H54 (cell line): ENCODE results near the gene MUC5B.

ENCODE experiments used
- DNase-seq: peaks from one replicate; pipeline ENCODE4 v3.0.0; 2011; ENCODE audit warnings: low spot score, mixed read lengths; ENCODE audit not compliant: insufficient read length
- FAIRE-seq: peaks from 3 replicates; lab custom pipeline; 2011; peaks lifted over from hg19 to GRCh38; lab: Jason Lieb, UNC
- POLR2A ChIP-seq: IDR thresholded peaks from 2 replicates; pipeline ENCODE4 v1.6.1; 2011; ENCODE audit warnings: low read depth, mild to moderate bottlenecking, low read length

The MUC5B gene

DNA sequence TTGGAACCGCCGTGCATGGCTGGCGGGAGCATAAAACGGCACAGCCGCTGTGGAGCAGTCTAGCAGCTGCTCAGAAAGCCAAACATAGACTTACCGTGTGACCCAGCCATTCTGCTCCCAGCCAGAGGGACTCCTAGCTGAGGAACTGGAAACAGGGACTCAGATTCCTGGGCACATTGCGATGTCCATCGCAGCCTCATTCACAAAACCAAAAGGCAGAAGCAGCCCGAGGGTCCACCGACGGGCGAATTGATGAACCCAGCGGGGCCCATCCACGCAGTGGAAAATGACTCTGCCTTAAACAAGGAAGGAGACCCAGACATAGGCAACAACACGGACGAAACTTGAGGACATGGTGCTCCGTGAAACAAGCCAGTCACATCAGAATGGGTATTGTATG lies 5.7 kb upstream of the MUC5B start:
- FAIRE-seq = no peak
- no peak for DNase-seq
- no peak for TF ChIP-seq POLR2A

DNA sequence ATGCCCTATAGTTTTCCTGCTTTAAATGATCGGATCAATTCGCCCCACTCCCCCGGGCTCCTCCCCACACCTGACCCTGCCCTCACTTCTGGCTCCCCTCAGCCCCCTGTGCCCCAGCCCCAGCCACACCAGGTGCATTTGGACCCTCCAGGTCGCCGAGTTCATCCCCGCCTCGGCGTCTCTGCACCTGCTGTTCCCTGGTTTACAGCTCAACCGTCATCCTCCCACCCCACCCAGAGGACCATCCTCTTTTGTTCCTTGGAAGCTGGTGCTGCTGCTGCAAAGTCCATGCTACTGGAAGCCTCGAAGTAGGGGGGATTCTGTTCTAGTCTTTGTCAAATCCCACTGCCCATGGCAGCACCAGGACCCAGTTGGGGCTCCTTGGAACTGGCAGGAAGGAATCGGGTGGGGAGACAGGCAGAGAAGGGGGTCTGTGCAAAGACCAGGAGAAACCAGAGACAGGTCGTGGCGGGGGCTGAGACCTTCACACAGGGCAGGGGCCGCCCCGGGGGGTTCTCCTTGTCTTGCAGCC lies 4.5 kb upstream of the MUC5B start:
- TF ChIP-seq POLR2A = no peak
- FAIRE-seq = no peak

DNA sequence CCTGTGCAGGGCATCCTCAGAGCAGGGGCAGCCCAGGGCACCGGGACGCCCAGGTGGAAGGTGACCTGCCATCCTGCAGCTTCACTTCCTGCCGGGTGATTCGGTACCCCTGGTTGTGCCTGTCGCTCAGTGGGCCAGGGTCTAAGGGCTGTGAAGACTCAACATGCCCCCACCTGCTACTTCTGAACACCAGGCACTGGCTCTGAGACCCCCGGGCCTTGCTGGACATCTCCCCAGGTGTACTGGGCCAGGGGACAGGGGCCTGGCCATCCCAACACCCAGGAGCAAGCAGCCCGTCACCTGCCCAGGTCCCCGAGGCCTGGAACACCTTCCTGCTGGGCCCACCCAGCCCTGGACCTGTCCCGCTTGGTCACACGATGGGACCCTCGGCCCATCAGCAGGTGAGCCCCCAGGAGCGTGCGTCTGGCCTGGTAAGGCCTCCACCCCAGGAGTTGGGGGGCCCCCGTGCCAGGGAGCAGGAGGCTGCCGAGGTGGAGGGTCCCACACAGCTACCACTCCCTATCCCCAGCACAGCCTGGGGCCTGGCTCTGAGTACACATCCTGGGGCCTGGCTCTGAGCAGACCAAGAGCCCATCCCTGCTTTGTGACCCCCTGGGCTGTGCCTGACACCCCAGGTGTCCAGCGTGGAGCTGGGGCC lies 3.9 kb upstream of the MUC5B start:
- DNase-seq (no peak), FAIRE-seq (no peak)
- TF ChIP-seq POLR2A = no peak

More for the DNA sequence above, 4.5 kb upstream of the MUC5B start:
- no peak for DNase-seq

DNA sequence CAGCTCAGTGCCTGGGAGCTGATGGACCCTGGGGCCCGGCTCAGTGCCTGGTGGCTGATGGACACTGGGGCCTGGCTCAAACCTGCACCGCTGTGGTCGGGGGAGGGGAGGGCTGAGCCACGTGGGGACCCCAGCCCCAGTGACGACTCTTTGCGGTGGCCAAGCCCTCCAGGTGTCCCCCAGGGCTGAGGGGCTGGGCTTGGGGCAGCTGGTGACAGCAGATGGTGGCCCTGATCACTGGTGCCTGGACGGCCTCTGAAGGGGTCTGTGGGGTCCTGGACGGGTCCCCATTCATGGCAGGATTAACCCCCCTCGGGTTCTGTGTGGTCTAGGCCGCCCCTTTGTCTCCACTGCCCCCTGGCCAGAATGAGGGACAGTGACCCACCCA lies 3.4 kb upstream of the MUC5B start:
- TF ChIP-seq POLR2A = no peak
- FAIRE-seq (no peak), DNase-seq (no peak)

DNA sequence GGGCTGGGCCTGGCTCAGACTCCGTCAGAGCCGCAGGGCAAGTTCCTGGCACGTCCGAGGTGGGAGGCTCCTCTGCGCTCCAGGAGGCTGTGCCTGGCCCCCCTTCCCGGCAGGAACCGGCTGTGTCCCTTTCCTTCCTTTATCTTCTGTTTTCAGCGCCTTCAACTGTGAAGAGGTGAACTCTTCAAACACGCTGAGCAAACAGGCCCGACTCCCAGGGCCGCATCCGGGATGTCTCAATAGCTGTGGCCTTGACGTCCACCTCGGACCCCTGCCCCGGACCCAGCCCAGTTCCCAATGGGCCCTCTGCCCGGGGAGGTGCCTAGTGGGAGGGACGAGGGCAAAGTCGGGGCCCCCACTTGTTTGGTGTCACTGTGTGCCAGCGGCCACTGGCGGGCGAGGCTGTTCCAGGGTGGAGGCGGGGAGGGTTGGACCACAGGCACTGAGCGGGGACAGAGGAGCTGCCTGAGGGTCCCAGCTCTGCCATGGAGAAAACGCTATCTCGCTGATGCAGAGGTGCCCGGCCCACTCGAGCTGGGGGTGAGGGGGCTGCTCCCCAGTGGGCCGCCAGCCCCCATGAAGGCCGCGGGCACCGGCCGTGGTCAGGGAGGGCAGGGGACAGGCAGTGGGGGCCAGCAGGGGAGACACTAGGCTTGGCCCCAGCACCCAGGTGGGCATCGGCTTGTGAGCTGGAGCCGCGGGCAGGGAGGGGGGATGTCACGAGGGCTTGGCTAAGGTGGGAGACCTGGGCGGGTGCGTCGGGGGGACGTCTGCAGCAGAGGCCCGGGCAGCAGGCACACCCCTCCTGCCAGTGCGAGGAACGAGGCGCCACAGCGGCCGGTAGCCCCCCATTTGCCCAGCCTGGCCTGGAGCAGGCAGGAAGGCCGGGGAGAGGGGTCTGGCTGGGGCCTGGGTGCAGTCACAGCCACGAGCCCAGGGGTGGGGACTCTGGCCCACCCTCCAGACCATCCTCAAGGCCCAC lies 2.7 kb upstream of the MUC5B start:
- TF ChIP-seq POLR2A = no peak
- FAIRE-seq (no peak), DNase-seq (no peak)

DNA sequence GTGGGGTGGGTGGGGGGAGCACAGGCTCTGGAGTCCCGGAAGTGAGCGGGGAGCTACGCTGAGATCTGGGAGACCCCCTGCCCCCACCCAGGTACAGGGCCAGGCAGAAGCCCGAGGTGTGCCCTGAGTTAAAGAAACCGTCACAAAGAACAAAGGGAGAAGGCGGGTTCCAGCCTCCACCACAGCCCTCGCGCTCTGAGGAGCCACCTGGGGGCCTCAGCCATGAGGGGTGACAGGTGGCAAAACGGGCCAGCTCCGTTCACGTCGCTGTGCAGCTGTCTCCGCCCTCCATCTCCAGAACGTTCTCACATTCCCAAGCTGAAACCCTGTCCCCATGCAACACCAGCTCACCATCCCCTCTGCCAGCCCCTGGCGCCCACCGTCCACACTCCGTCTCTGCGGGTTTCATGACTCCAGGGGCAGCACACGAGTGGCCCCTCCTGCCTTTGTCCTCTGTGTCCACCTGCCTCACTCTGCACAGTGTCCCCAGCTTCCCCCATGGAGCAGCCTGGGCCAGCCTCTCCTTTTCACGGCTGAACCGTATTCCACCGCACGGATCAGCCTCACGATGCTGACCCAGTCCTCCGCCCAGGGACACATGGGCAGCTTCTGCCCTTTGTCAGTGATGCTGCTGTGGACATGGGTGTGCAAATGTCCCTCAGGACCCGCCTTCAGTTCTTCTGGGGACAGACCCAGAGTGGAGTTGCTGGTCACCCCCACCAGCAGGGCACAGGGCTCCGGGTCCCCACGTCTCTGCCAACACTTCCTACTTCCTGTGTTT lies 1.7 kb upstream of the MUC5B start:
- no peak for TF ChIP-seq POLR2A
- FAIRE-seq = no peak
- no peak for DNase-seq

DNA sequence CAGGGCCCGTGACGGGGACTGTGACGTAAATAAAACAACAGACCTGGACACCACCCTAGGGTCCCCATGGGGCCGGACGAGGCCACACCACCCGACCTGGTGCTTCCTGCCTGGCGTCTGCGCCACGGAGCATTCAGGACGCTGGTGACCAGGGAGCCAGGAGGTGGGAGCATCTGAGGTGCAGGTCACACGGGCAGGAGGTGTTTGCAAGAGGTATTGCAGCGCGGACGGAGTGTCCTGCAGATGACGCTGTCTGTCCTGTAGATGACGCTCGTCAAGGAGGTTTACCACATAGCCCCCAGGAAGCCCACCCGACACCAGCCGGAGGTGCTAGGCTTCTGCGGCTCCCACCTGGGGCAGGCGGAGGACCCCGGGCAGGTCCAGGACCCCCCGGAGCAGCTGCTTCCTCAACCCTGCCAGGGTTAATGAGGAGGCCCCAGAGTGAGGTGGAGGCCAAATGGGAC lies 986 bp upstream of the MUC5B start:
- DNase-seq (no peak), FAIRE-seq (no peak)

DNA sequence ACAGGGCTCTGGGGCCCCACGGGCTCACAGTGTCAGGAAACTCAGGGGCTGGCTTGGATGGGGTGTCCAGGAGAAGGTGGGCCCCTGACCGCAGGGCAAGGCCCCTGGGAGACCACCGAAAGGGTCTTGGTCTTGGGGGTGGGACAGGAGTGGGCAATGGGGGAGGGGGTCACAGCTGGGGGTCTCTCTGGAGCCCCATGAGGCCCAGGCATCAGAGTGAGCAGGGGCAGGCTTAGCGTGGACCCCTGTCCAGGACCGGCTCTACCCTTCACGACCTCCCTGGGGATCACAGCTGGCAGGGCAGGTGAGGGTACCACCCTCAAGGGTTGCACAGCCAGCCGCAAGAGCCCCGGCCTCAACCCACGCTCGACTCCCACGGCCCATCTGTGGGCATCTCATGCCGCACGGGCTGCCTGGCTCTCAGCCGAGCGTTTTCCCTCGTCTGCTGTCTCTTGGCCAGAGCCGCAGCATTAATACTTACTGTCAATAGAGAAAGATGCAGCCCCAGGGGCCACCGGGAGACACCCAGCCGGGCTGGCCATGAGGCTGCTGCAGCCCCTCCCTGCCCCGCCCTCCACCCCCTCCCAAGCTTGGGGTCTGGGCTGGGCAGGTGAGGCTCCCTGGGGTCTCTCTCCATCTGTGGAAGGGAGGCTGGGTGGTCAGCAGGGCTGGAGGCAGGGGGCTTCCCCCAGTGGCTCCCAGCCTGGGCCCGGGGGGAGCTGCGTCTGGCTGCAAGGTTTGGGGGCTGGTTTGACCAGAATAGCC lies 662 bp downstream of the MUC5B start:
- TF ChIP-seq POLR2A = no peak
- DNase-seq (no peak), FAIRE-seq (no peak)

More for the DNA sequence above, 986 bp upstream of the MUC5B start:
- TF ChIP-seq POLR2A = no peak

DNA sequence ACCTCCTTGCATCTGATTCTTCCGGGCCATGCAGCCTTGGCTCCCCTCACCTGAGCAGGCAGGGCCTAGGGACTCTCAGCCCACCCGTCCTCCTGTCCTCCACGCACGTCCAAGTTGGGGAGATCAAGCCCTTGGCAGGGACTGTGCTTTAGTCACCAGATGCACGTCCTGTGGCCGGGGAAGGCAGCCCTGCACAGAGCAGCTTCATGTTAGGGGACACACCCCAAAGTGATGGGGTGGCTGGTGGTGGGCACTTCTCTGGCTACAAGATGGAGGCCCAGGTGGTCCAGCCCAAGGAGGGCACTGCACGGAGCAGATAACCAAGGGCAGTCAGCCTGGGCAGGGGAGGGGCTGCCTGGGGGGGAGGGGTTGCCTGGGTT lies 1.2 kb downstream of the MUC5B start:
- DNase-seq (no peak), FAIRE-seq (no peak)
- no peak for TF ChIP-seq POLR2A

DNA sequence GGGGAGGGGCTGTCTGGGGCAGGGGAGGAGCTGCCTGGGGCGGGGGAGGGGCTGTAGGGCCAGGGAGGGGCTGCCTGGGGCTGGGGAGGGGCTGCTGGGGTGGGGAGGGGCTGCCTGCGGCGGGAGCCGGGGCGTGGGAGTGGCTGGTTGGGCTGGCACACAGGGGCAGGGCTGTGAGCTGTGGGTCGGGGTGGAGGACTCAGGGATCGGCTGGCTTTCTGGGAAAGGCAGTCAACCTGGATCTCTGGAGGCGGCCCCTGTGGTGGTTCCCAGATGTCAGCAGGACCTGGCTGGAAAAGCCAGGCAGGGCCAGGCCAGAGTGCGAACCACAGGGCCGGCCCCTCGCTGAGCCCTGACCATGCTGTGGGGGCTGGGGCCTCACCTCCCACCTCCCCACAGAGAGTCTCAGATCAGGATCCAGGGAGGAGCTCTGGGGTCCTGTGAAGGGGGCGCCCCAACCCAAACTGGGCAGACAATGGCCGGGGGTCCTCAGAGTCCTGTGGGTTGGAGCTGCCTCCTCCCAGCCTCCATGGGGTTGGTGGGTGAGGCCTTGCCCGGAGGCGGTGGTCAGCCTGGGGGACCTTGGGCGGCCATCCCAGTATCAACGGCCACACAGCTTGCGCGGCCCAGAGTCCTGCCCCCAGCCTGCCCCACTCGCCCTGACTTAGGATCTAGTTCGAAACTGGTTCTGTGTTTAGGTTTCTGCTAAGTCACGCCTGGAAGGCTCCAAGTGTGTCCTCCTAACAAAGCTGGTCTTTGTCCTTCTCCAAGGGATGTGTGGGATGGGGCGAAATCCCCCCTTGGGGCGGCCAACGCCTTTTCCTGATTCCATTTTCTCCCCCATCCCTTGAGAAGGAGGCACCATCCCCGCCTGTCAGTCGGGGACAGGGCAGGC lies 1.9 kb downstream of the MUC5B start:
- TF ChIP-seq POLR2A = no peak
- no peak for FAIRE-seq
- DNase-seq = no peak

DNA sequence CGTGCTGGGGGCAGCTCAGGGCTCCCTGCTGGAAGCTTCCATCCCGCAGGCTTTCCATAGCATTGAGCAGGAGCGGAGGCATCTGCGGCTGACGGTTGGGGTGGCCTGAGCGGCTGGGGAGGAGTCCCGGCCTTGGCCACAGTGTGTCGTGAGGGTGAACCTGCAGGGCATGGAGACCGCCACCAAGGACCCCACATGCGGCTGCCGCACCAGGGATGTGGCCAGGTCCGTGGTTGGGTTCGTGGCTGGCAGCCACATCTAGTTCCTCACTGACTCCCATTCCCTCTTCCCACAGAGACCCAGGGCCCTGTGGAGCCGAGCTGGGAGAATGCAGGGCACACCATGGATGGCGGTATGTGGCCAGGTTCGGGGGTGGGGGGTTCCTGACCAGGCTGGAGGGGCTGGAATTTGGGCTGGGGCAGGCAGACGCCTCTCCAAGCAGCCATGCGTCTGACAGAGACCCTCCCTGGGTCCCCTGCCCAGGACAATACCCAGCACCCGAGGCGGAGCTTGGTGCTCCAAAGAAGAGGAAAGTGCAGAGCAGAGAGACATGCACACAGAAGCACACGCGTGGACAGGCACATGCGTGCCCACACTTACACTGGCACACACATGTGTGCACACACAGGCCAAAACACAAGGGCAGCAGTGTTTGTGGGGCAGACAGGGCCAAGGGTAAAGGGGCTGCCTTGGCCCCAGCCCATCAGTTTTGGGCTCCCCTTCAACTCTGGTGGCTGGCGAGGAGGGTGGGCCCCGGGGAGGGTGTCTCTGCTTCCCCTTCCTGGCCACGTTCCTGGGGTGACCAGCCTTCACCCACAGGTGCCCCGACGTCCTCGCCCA lies 2.7 kb downstream of the MUC5B start:
- no peak for TF ChIP-seq POLR2A
- DNase-seq = no peak
- no peak for FAIRE-seq
